H9 (cell line): ENCODE data around the gene BFSP2. TPM values are rescaled to one million over a fixed set of nuclear protein-coding genes. Genes with fewer than 3 reads are reported as not detected.
A peak's percentile ranks its signal among the peaks of the same experiment; 100 is the strongest.

ENCODE experiments used
- DNase-seq: peaks from one replicate; pipeline ENCODE4 v3.0.0-alpha.2; 2017
- H2AFZ ChIP-seq: one replicate; pipeline ENCODE4 v1.6.1; 2013; ENCODE audit warnings: mild to moderate bottlenecking, low read length, control low read depth, moderate library complexity
- H2AK5ac ChIP-seq: 2 replicates; pipeline ENCODE4 v1.6.1; 2013; ENCODE audit warnings: low read length, control low read depth, mixed read lengths; ENCODE audit not compliant: insufficient read length
- H2BK120ac ChIP-seq: one replicate; pipeline ENCODE4 v1.6.1; 2013; ENCODE audit warnings: low read depth, mild to moderate bottlenecking, low read length, control low read depth, inconsistent platforms; ENCODE audit not compliant: poor library complexity, severe bottlenecking
- H2BK12ac ChIP-seq: 2 replicates; pipeline ENCODE4 v1.6.1; 2013; ENCODE audit warnings: low read length, control low read depth, mixed read lengths, low read depth; ENCODE audit not compliant: insufficient read length
- H2BK15ac ChIP-seq: 2 replicates; pipeline ENCODE4 v1.6.1; 2013; ENCODE audit warnings: low read depth, low read length, control low read depth
- H2BK20ac ChIP-seq: one replicate; pipeline ENCODE4 v1.6.1; 2013; ENCODE audit warnings: low read depth, mild to moderate bottlenecking, low read length, control low read depth, inconsistent platforms; ENCODE audit not compliant: poor library complexity, severe bottlenecking
- H2BK5ac ChIP-seq: 2 replicates; pipeline ENCODE4 v1.6.1; 2013; ENCODE audit warnings: low read length, control low read depth, mixed read lengths; ENCODE audit not compliant: insufficient read length
- H3K14ac ChIP-seq: 2 replicates; pipeline ENCODE4 v1.6.1; 2013; ENCODE audit warnings: low read length, control low read depth; ENCODE audit not compliant: insufficient read depth
- H3K18ac ChIP-seq: 2 replicates; pipeline ENCODE4 v1.6.1; 2013; ENCODE audit warnings: low read depth, mild to moderate bottlenecking, mixed read lengths, low read length, control low read depth; ENCODE audit not compliant: insufficient read length
- H3K23ac ChIP-seq: 2 replicates; pipeline ENCODE4 v1.6.1; 2013; ENCODE audit warnings: low read length, control low read depth, mixed read lengths, low read depth; ENCODE audit not compliant: insufficient read length
- H3K23me2 ChIP-seq: 2 replicates; pipeline ENCODE4 v1.6.1; 2013; ENCODE audit warnings: low read depth, mild to moderate bottlenecking, mixed read lengths, low read length, control low read depth; ENCODE audit not compliant: insufficient read length, poor library complexity, severe bottlenecking
- H3K27ac ChIP-seq: 2 replicates; pipeline ENCODE4 v1.5.1; 2013; ENCODE audit warnings: low read length, control low read depth, mixed read lengths, low read depth; ENCODE audit not compliant: insufficient read length
- H3K27me3 ChIP-seq: 2 replicates; pipeline ENCODE4 v1.6.1; 2013; ENCODE audit warnings: low read length, control low read depth, inconsistent platforms; ENCODE audit not compliant: insufficient read depth
- H3K4ac ChIP-seq: 2 replicates; pipeline ENCODE4 v1.6.1; 2013; ENCODE audit warnings: low read depth, mild to moderate bottlenecking, control low read depth, inconsistent platforms, low read length, moderate library complexity
- H3K4me1 ChIP-seq: 2 replicates; pipeline ENCODE4 v1.6.1; 2013; ENCODE audit warnings: low read length, control low read depth, inconsistent platforms; ENCODE audit not compliant: insufficient read depth
- H3K4me2 ChIP-seq: 2 replicates; pipeline ENCODE4 v1.6.1; 2013; ENCODE audit warnings: low read length, control low read depth, mixed read lengths; ENCODE audit not compliant: insufficient read length, insufficient read depth
- H3K56ac ChIP-seq: 2 replicates; pipeline ENCODE4 v1.6.1; 2013; ENCODE audit warnings: low read depth, mild to moderate bottlenecking, mixed read lengths, low read length, control low read depth; ENCODE audit not compliant: insufficient read length
- H3K79me1 ChIP-seq: 2 replicates; pipeline ENCODE4 v1.6.1; 2013; ENCODE audit warnings: low read depth, mild to moderate bottlenecking, moderate library complexity, low read length, control low read depth, inconsistent platforms; ENCODE audit not compliant: insufficient read depth, poor library complexity, severe bottlenecking
- H3K79me2 ChIP-seq: 2 replicates; pipeline ENCODE4 v1.6.1; 2013; ENCODE audit warnings: low read length, control low read depth, inconsistent platforms; ENCODE audit not compliant: insufficient read depth
- H3K9ac ChIP-seq: 2 replicates; pipeline ENCODE4 v1.6.1; 2013; ENCODE audit warnings: low read length, control low read depth, mixed read lengths; ENCODE audit not compliant: insufficient read length; ENCODE audit errors: extremely low read depth
- H3K9me3 ChIP-seq: one replicate; pipeline ENCODE4 v1.6.1; 2013; ENCODE audit warnings: low read depth, low read length, inconsistent platforms; ENCODE audit not compliant: control insufficient read depth
- H3T11ph ChIP-seq: one replicate; pipeline ENCODE4 v1.6.1; 2013; ENCODE audit warnings: mild to moderate bottlenecking, low read length, control low read depth, inconsistent platforms
- H4K20me1 ChIP-seq: one replicate; pipeline ENCODE4 v1.6.1; 2013; ENCODE audit not compliant: control insufficient read depth, insufficient read length, insufficient read depth
- H4K5ac ChIP-seq: 2 replicates; pipeline ENCODE4 v1.6.1; 2013; ENCODE audit warnings: low read depth, mild to moderate bottlenecking, mixed read lengths, low read length, control low read depth; ENCODE audit not compliant: insufficient read length
- H4K8ac ChIP-seq: replicated peaks from 2 replicates; pipeline ENCODE4 v1.6.1; 2013; ENCODE audit warnings: low read length, control low read depth, mixed read lengths, low read depth; ENCODE audit not compliant: insufficient read length
- H4K91ac ChIP-seq: 2 replicates; pipeline ENCODE4 v1.6.1; 2013; ENCODE audit warnings: low read depth, mild to moderate bottlenecking, moderate library complexity, mixed read lengths, low read length, control low read depth; ENCODE audit not compliant: insufficient read length
- H3K27ac Mint-ChIP-seq, 3 experiments: 2 replicates in 2 of 3; 3 replicates in 1 of 3; pipeline ENCODE4 v1.8.0; 2020 to 2021; ENCODE audit warnings: mixed read lengths in 3 of 3, mild to moderate bottlenecking in 1 of 3, moderate library complexity in 1 of 3
- H3K27me3 Mint-ChIP-seq: 2 replicates; pipeline ENCODE4 v1.8.0; 2021; ENCODE audit warnings: low read depth, mild to moderate bottlenecking, moderate library complexity, mixed read lengths
- H3K36me3 Mint-ChIP-seq, 3 experiments: 2 replicates in 2 of 3; 3 replicates in 1 of 3; pipeline ENCODE4 v1.8.0; 2020 to 2021; ENCODE audit warnings: low read depth in 3 of 3, mixed read lengths in 3 of 3; ENCODE audit not compliant: insufficient read depth in 1 of 3
- H3K4me1 Mint-ChIP-seq, 2 experiments: 2 replicates each; pipeline ENCODE4 v1.8.0; 2020; ENCODE audit warnings: mixed read lengths in 2 of 2
- H3K4me3 Mint-ChIP-seq, 2 experiments: 2 replicates in 1 of 2; 3 replicates in 1 of 2; pipeline ENCODE4 v1.8.0; 2020 to 2021; ENCODE audit warnings: mild to moderate bottlenecking in 2 of 2, mixed read lengths in 2 of 2, moderate library complexity in 1 of 2
- H3K9me3 Mint-ChIP-seq, 2 experiments: 2 replicates in 1 of 2; 3 replicates in 1 of 2; pipeline ENCODE4 v1.8.0; 2020; ENCODE audit warnings: mild to moderate bottlenecking in 2 of 2, mixed read lengths in 2 of 2, moderate library complexity in 1 of 2
- WGBS: extraction: QIAGEN DNeasy Blood & Tissue Kit; methylation state at CpG from one replicate; pipeline ENCODE4 v1.1.7; 2013; ENCODE audit warnings: missing lambda C conversion rate, low lambda C conversion rate, mixed read lengths; ENCODE audit not compliant: insufficient read length; ENCODE audit errors: extremely low coverage; 5-methylcytosine and 5-hydroxymethylcytosine counted together
- total RNA-seq: library from RNA; stranded (reverse); gene quantifications from 2 replicates; pipeline ENCODE4 v1.2.1, GENCODE V29; 2021
- TF ChIP-seq, protein P1 (sequence below): fragments of 200-600 bp; sonication (generic); conservative IDR thresholded peaks from 3 replicates; pipeline ENCODE4 v1.8.0; 2021; ENCODE audit warnings: antibody characterized with exemption, mild to moderate bottlenecking

Gene BFSP2
- total RNA-seq, 1 experiment from 2014 or later, result not detected

DNA sequence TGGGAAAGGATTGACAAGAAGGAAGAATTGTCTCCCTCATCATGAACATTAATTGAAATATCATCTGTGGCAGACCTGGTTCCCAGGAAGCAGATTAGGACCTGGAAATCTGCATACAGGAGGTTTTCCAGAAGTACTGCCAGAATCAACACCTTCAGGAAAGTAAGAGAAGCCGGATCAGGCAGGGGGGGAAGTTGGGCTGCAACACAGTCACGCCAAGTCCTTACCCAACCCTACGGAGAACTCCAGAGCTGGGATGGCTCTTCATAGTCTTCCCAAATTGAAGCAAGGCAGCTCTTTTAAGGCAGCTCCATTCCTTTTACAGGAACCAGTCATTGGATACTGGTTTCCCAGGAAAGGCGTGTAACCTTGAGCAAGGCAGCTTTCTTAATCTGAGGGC, 35.2 kb upstream of the BFSP2 start:
- no peak overlapping the region for H3K27ac ChIP-seq
- H3K79me1 ChIP-seq, result no peaks in the 10 kb centered on the region
- Mint-ChIP-seq H3K4me1 (peaks cover 12 to 13% of the 10 kb centered on the region in 2 experiments), H3K27ac (0 out of 7 replicates have a peak overlapping the region, but pooled peaks of 1 of the 3 experiments have one; percentile 81), H3K9me3 (no peaks in the 10 kb centered on the region), H3K4me3 (no peak overlapping the region), H3K27me3 (no peaks in the 10 kb centered on the region), H3K36me3 (no peaks in the 10 kb centered on the region)
- peaks cover 2% of the 10 kb centered on the region; the same call in 1 of the 2 replicates for H3K4me1 ChIP-seq
- no peak overlapping the region for H3K56ac ChIP-seq
- H3K23me2 ChIP-seq, result no peaks in the 10 kb centered on the region
- no peak overlapping the region for H2BK120ac ChIP-seq
- no peaks in the 10 kb centered on the region; the same call in 1 of the 2 replicates for H3K27me3 ChIP-seq
- no peaks in the 10 kb centered on the region for H3K79me2 ChIP-seq
- no peak overlapping the region for H2BK20ac ChIP-seq
- H4K8ac ChIP-seq, result no peak overlapping the region
- H3K9ac ChIP-seq, result no peak overlapping the region
- no peak overlapping the region for H3K4ac ChIP-seq
- H2AK5ac ChIP-seq, result no peak overlapping the region
- no peak overlapping the region for H3K18ac ChIP-seq
- WGBS, result no CpG with 5 or more reads among the region's 4 CpGs
- no peak overlapping the region for H2AFZ ChIP-seq
- no peak overlapping the region for H4K91ac ChIP-seq
- no peak overlapping the region for H2BK12ac ChIP-seq
- no peaks in the 10 kb centered on the region for H3K9me3 ChIP-seq
- TF ChIP-seq, protein P1, sequence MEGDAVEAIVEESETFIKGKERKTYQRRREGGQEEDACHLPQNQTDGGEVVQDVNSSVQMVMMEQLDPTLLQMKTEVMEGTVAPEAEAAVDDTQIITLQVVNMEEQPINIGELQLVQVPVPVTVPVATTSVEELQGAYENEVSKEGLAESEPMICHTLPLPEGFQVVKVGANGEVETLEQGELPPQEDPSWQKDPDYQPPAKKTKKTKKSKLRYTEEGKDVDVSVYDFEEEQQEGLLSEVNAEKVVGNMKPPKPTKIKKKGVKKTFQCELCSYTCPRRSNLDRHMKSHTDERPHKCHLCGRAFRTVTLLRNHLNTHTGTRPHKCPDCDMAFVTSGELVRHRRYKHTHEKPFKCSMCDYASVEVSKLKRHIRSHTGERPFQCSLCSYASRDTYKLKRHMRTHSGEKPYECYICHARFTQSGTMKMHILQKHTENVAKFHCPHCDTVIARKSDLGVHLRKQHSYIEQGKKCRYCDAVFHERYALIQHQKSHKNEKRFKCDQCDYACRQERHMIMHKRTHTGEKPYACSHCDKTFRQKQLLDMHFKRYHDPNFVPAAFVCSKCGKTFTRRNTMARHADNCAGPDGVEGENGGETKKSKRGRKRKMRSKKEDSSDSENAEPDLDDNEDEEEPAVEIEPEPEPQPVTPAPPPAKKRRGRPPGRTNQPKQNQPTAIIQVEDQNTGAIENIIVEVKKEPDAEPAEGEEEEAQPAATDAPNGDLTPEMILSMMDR, result no peak
- H3K23ac ChIP-seq, result no peak overlapping the region
- H3K14ac ChIP-seq, result no peak overlapping the region
- no peak overlapping the region for H3T11ph ChIP-seq
- no peak overlapping the region for H2BK5ac ChIP-seq
- H2BK15ac ChIP-seq, result no peak overlapping the region
- H4K20me1 ChIP-seq, result no peaks in the 10 kb centered on the region
- no peak for DNase-seq
- H4K5ac ChIP-seq, result no peak overlapping the region
- H3K4me2 ChIP-seq, result no peak overlapping the region
